ENCODE measurements around the gene NDFIP2. TPM values are rescaled to one million over a fixed set of nuclear protein-coding genes. Genes with fewer than 3 reads are reported as not detected.
A peak's percentile ranks its signal among the peaks of the same experiment; 100 is the strongest.

Gene NDFIP2
- total RNA-seq, 1 experiment from 2014 or later, result 31.0 TPM

DNA sequence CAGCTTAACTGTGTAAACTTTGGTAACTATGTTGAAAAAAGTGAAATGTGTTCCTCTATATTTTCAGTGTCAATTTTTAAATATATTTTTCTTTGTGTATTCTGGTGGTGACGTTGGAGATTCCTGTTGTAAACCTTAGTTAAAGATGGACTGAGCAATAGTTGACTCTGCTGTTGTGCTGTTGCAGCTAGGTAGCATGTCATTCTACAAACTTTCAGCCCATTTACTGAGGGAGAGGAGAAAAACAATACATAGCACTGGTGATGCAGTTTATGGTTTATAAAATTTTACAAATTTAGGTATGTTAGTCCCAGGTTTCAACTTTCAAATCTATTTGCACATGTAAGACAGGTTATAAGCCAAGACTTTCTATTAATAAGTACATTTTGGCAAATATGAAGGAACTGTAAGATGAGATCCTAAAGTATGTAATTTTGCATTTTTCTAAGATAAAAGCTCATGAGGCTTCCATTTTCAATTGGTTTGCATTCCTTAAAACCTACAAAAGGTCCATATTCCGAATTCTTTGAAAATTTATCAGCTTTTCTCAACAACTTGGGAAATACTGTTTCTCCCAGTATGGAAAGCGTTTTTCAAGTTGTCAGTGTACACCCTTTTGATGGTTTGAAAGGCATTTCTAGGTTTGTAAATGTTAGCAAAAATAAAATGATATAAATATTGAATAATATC lies 1.5 kb downstream of the NDFIP2 start:
- WGBS (ENCODE audit: extremely low coverage, insufficient read length, low lambda C conversion rate), result no CpG with 5 or more reads among the region's 3 CpGs
- Histone ChIP-seq H3K4me1 (ENCODE audit: insufficient read depth, low read length) (no peaks in the 10 kb centered on the region), H4K20me1 (ENCODE audit: control insufficient read depth, insufficient read depth, insufficient read length) (no peaks in the 10 kb centered on the region), H4K91ac (ENCODE audit: insufficient read length, low read depth, low read length) (no peak overlapping the region), H2BK12ac (ENCODE audit: insufficient read length, low read depth, low read length) (no peak overlapping the region), H2BK20ac (ENCODE audit: low read depth, low read length, poor library complexity, severe bottlenecking) (no peak overlapping the region), H3K79me2 (ENCODE audit: insufficient read depth, low read length) (peaks cover 8% of the 10 kb centered on the region; the same call in 1 of the 2 replicates), H3K79me1 (ENCODE audit: insufficient read depth, low read depth, low read length, poor library complexity, severe bottlenecking) (no peaks in the 10 kb centered on the region), H2AK5ac (ENCODE audit: insufficient read length, low read length) (no peak overlapping the region), H3K23ac (ENCODE audit: insufficient read length, low read depth, low read length) (no peak overlapping the region), H3K18ac (ENCODE audit: insufficient read length, low read depth, low read length) (no peak overlapping the region), H2BK5ac (ENCODE audit: insufficient read length, low read length) (no peak overlapping the region), H2BK120ac (ENCODE audit: low read depth, low read length, poor library complexity, severe bottlenecking) (no peak overlapping the region), H3K9ac (ENCODE audit: extremely low read depth, insufficient read length, low read length) (no peak overlapping the region), H2BK15ac (ENCODE audit: low read depth, low read length) (no peak overlapping the region), H3K9me3 (ENCODE audit: control insufficient read depth, low read depth, low read length) (no peaks in the 10 kb centered on the region), H4K5ac (ENCODE audit: insufficient read length, low read depth, low read length) (no peak overlapping the region), H3K14ac (ENCODE audit: insufficient read depth, low read length) (no peak overlapping the region), H3K27me3 (ENCODE audit: insufficient read depth, low read length) (no peaks in the 10 kb centered on the region; the same call in 1 of the 2 replicates), H3K27ac (ENCODE audit: insufficient read length, low read depth, low read length) (no peak overlapping the region), H3K23me2 (ENCODE audit: insufficient read length, low read depth, low read length, poor library complexity, severe bottlenecking) (peaks cover 4% of the 10 kb centered on the region), H4K8ac (replicated peaks; ENCODE audit: insufficient read length, low read depth, low read length) (no peak overlapping the region), H2AFZ (ENCODE audit: low read length) (no peak overlapping the region), H3K56ac (ENCODE audit: insufficient read length, low read depth, low read length) (no peak overlapping the region), H3K4ac (ENCODE audit: low read depth, low read length) (no peak overlapping the region), H3K4me2 (ENCODE audit: insufficient read depth, insufficient read length, low read length) (peak overlapping the region; percentile 99), H3T11ph (ENCODE audit: low read length) (no peak overlapping the region)
- TF ChIP-seq CTCF (conservative IDR thresholded peaks at IDR 0.05), result no peak
- Mint-ChIP-seq H3K27ac (no peak overlapping the region), H3K4me3 (peak overlapping the region; percentile 85 to 95), H3K36me3 (ENCODE audit: insufficient read depth in 1 of 3, low read depth in 3 of 3) (peaks cover 0 to 3% (median 0%) of the 10 kb centered on the region in 3 experiments; a peak in 2 of 7 replicates), H3K9me3 (no peaks in the 10 kb centered on the region; a peak in 1 of 5 replicates), H3K4me1 (peaks cover 14 to 21% of the 10 kb centered on the region in 2 experiments), H3K27me3 (ENCODE audit: low read depth) (peaks cover 24% of the 10 kb centered on the region)
- no peak for DNase-seq

Data from H9 (cell line).